Fibroblast of lung (primary cell): ENCODE measurements around the gene CPSF4L. TPM values are rescaled to one million over a fixed set of nuclear protein-coding genes. Genes with fewer than 3 reads are reported as not detected.

Experiments used
- DNase-seq, 2 donors: peaks; one replicate each; pipeline versions ENCODE4 v3.0.0 to v3.0.0-alpha.2; 2010; ENCODE audit warnings: low read depth in 2 of 2
- H2AFZ ChIP-seq: 2 replicates; pipeline ENCODE4 v1.5.1; 2012; ENCODE audit warnings: low read length, control low read depth, inconsistent platforms
- H3K27ac ChIP-seq: 2 replicates; pipeline ENCODE4 v1.5.1; 2011; ENCODE audit warnings: low read length, control low read depth; ENCODE audit not compliant: insufficient read depth
- H3K27me3 ChIP-seq: 2 replicates; pipeline ENCODE4 v1.5.1; 2011; ENCODE audit warnings: mild to moderate bottlenecking, low read length; ENCODE audit not compliant: control insufficient read depth, insufficient read depth
- H3K36me3 ChIP-seq: 2 replicates; pipeline ENCODE4 v1.5.1; 2011; ENCODE audit warnings: low read length; ENCODE audit not compliant: control insufficient read depth, insufficient read depth
- H3K4me1 ChIP-seq: 2 replicates; pipeline ENCODE4 v1.5.1; 2011; ENCODE audit warnings: low read length; ENCODE audit not compliant: control insufficient read depth, insufficient read depth; ENCODE audit errors: extremely low read depth
- H3K4me2 ChIP-seq: 2 replicates; pipeline ENCODE4 v1.5.1; 2011; ENCODE audit warnings: low read length, control low read depth; ENCODE audit not compliant: insufficient read depth; ENCODE audit errors: extremely low read depth
- H3K4me3 ChIP-seq, 4 experiments: fragments of 200-600 bp in 1 of 4; sonication (generic) in 1 of 4; replicated peaks in 1 of 4; 2 replicates each; pipeline ENCODE4 v1.5.1; 2011 to 2016; ENCODE audit warnings: low read length in 4 of 4, low read depth in 3 of 4, mild to moderate bottlenecking in 3 of 4, control low read depth in 2 of 4, inconsistent platforms in 1 of 4, mixed read lengths in 1 of 4; ENCODE audit not compliant: insufficient read depth in 1 of 4; ENCODE audit errors: control extremely low read depth in 1 of 4
- H3K79me2 ChIP-seq: 2 replicates; pipeline ENCODE4 v1.5.1; 2012; ENCODE audit warnings: mild to moderate bottlenecking, low read length, inconsistent platforms; ENCODE audit not compliant: control insufficient read depth, insufficient read depth
- H3K9ac ChIP-seq: 2 replicates; pipeline ENCODE4 v1.5.1; 2011; ENCODE audit warnings: mild to moderate bottlenecking, low read length, control low read depth; ENCODE audit not compliant: insufficient read depth
- H3K9me3 ChIP-seq: 2 replicates; pipeline ENCODE4 v1.5.1; 2012; ENCODE audit warnings: low read depth, low read length; ENCODE audit not compliant: control insufficient read depth, insufficient read depth
- H4K20me1 ChIP-seq: 2 replicates; pipeline ENCODE4 v1.5.1; 2011; ENCODE audit warnings: low read length; ENCODE audit not compliant: control insufficient read depth, insufficient read depth; ENCODE audit errors: extremely low read depth
- CTCF ChIP-seq, 2 donors: IDR thresholded peaks in 1 of 2; conservative IDR thresholded peaks in 1 of 2; 1 replicate in 1 of 2; 2 replicates in 1 of 2; pipeline ENCODE4 v1.5.1; 2011 to 2012; ENCODE audit warnings: low read length in 2 of 2, control low read depth in 1 of 2, inconsistent platforms in 1 of 2, low read depth in 1 of 2, mild to moderate bottlenecking in 1 of 2
- EZH2 ChIP-seq: IDR thresholded peaks from 2 replicates; pipeline ENCODE4 v1.5.1; 2012; ENCODE audit warnings: low read length, control low read depth, mild to moderate bottlenecking; ENCODE audit errors: missing control alignments
- polyA plus RNA-seq, 2 donors: library from polyadenylated mRNA; depleted of rRNA in 1 of 2; stranded (reverse) in 1 of 2; unstranded in 1 of 2; fragments of >200 nt; gene quantifications; 2 replicates each; pipeline ENCODE4 v1.2.1, GENCODE V29; 2011 to 2012; ENCODE audit warnings: missing spikeins in 1 of 2
- total RNA-seq: library from RNA; depleted of rRNA; stranded (reverse); fragments of >200 nt; gene quantifications from 2 replicates; pipeline ENCODE4 v1.2.1, GENCODE V29; 2014

Gene CPSF4L
- total and polyA plus RNA-seq, 2 donors (not counting 1 experiment from before 2014, with no cell fraction given) = not detected

GRCh38 chr17:73234736-73235135 lies 26.9 kb downstream of the CPSF4L start:
- Histone ChIP-seq H2AFZ (no peak overlapping the region), H3K27me3 (no peaks in the 10 kb centered on the region), H3K4me1 (peaks cover 7% of the 10 kb centered on the region), H3K79me2 (peaks cover 38% of the 10 kb centered on the region), H3K9ac (no peak overlapping the region), H4K20me1 (no peaks in the 10 kb centered on the region), H3K27ac (no peak overlapping the region), H3K9me3 (no peaks in the 10 kb centered on the region), H3K4me2 (no peak overlapping the region), H3K4me3 (no peak overlapping the region), H3K36me3 (peaks cover 2% of the 10 kb centered on the region)
- DNase-seq = no peak
- TF ChIP-seq CTCF (conservative IDR thresholded peaks at IDR 0.05 in 1 of 2, IDR thresholded peaks at IDR 0.05 in 1 of 2; ENCODE audit: low read depth in 1 of 2, low read length in 2 of 2) (no peak), EZH2 (no peak)

GRCh38 chr17:73232587-73233373 lies 28.9 kb downstream of the CPSF4L start:
- peak overlapping the region; percentile 81 for H2AFZ ChIP-seq
- peaks cover 2% of the 10 kb centered on the region for H3K36me3 ChIP-seq
- H3K79me2 ChIP-seq = peaks cover 44% of the 10 kb centered on the region
- no peaks in the 10 kb centered on the region for H4K20me1 ChIP-seq
- peak overlapping the region; percentile 79 for H3K27ac ChIP-seq
- peak overlapping the region; percentile 98 for H3K4me2 ChIP-seq
- peak; percentile 21 to 45 for DNase-seq
- H3K27me3 ChIP-seq = no peaks in the 10 kb centered on the region
- H3K9ac ChIP-seq = peak overlapping the region; percentile 72
- peak overlapping the region; percentile 88 to 98 (median 94) for H3K4me3 ChIP-seq
- H3K4me1 ChIP-seq = peaks cover 13% of the 10 kb centered on the region
- H3K9me3 ChIP-seq = no peaks in the 10 kb centered on the region
- TF ChIP-seq EZH2 = no peak
- no peak for TF ChIP-seq CTCF (conservative IDR thresholded peaks at IDR 0.05 in 1 of 2, IDR thresholded peaks at IDR 0.05 in 1 of 2; ENCODE audit: low read depth in 1 of 2, low read length in 2 of 2)

- H2AFZ ChIP-seq = peak overlapping the region; percentile 81
- H3K27me3 ChIP-seq = no peaks in the 10 kb centered on the region
- H3K79me2 ChIP-seq = peaks cover 51% of the 10 kb centered on the region
- peaks cover 16% of the 10 kb centered on the region for H3K4me1 ChIP-seq
- peaks cover 2% of the 10 kb centered on the region for H3K36me3 ChIP-seq
- peak; percentile 7 to 14 for TF ChIP-seq CTCF (conservative IDR thresholded peaks at IDR 0.05 in 1 of 2, IDR thresholded peaks at IDR 0.05 in 1 of 2; ENCODE audit: low read depth in 1 of 2, low read length in 2 of 2)
- TF ChIP-seq EZH2 = no peak
- peak; percentile 90 to 93 for DNase-seq
- peak overlapping the region; percentile 88 to 98 (median 94) for H3K4me3 ChIP-seq
- no peaks in the 10 kb centered on the region for H4K20me1 ChIP-seq
- no peaks in the 10 kb centered on the region for H3K9me3 ChIP-seq
- H3K9ac ChIP-seq = peak overlapping the region; percentile 72
- peak overlapping the region; percentile 75 for H3K4me2 ChIP-seq
- peak overlapping the region; percentile 79 for H3K27ac ChIP-seq
These were observed 29.7 kb downstream of the CPSF4L start for GRCh38 chr17:73231841-73232586.
